Tibial artery (tissue), 4 donors: ENCODE measurements around the gene NADK2.

Experiments used
- DNase-seq, 2 donors: peaks; one replicate each; pipeline ENCODE4 v3.0.0-alpha.2; 2019
- H3K27ac ChIP-seq, 2 donors: fragments of 200-600 bp; sonication (generic) in 1 of 2; 1 replicate in 1 of 2; 2 replicates in 1 of 2; pipeline ENCODE4 v1.5.1; 2018 to 2019; ENCODE audit warnings: mild to moderate bottlenecking in 1 of 2
- H3K27me3 ChIP-seq, 2 donors: fragments of 200-600 bp; sonication (generic) in 1 of 2; one replicate each; pipeline versions ENCODE4 v1.5.1 to v1.6.0; 2016 to 2019
- H3K36me3 ChIP-seq, 3 donors: fragments of 200-600 bp; sonication (generic) in 2 of 3; one replicate each; pipeline ENCODE4 v1.5.1; 2016 to 2019; ENCODE audit warnings: mild to moderate bottlenecking in 2 of 3
- H3K4me1 ChIP-seq, 4 donors: fragments of 200-600 bp; sonication (generic) in 2 of 4; 1 replicate in 3 of 4; 2 replicates in 1 of 4; pipeline ENCODE4 v1.5.1; 2016 to 2019
- H3K4me3 ChIP-seq, 2 donors: fragments of 200-600 bp; sonication (generic) in 1 of 2; 1 replicate in 1 of 2; 2 replicates in 1 of 2; pipeline ENCODE4 v1.5.1; 2018 to 2019; ENCODE audit warnings: mild to moderate bottlenecking in 2 of 2
- H3K9me3 ChIP-seq, 3 donors: fragments of 200-600 bp; sonication (generic) in 1 of 3; one replicate each; pipeline ENCODE4 v1.5.1; 2016 to 2019
- CTCF ChIP-seq, 2 experiments: fragments of 200-600 bp in 1 of 2; fragments of 450-650 bp in 1 of 2; IDR thresholded peaks; one replicate each; pipeline ENCODE4 v1.5.1; 2017 to 2019; ENCODE audit warnings: antibody characterized with exemption in 2 of 2, mild to moderate bottlenecking in 1 of 2, moderate library complexity in 1 of 2
- intact Hi-C: fragments of 100-400 bp; cut with DNase I; formaldehyde crosslinking; loops from one replicate; pipeline ENCODE4 v1.15.0; 2023; ENCODE audit warnings: low total_unique reads

Gene NADK2

GRCh38 chr5:36239370-36240293 is 2.1 kb downstream of the NADK2 start:
- Histone ChIP-seq H3K36me3 (no peaks in the 10 kb centered on the region), H3K27me3 (no peaks in the 10 kb centered on the region), H3K4me1 (peaks cover 0 to 57% (median 25%) of the 10 kb centered on the region in 4 donors), H3K9me3 (no peaks in the 10 kb centered on the region), H3K27ac (peak overlapping the region; percentile 92 to 100), H3K4me3 (peak overlapping the region; percentile 69 to 99)
- DNase-seq, result no peak
- TF ChIP-seq CTCF (IDR thresholded peaks at IDR 0.05), result no peak
- intact Hi-C loops, result loop anchor here (10.0 kb wide), 2 partner anchors 65 to 85 kb away; partner anchors contain the start of genes LMBRD2, RANBP3L and SKP2

DNA sequence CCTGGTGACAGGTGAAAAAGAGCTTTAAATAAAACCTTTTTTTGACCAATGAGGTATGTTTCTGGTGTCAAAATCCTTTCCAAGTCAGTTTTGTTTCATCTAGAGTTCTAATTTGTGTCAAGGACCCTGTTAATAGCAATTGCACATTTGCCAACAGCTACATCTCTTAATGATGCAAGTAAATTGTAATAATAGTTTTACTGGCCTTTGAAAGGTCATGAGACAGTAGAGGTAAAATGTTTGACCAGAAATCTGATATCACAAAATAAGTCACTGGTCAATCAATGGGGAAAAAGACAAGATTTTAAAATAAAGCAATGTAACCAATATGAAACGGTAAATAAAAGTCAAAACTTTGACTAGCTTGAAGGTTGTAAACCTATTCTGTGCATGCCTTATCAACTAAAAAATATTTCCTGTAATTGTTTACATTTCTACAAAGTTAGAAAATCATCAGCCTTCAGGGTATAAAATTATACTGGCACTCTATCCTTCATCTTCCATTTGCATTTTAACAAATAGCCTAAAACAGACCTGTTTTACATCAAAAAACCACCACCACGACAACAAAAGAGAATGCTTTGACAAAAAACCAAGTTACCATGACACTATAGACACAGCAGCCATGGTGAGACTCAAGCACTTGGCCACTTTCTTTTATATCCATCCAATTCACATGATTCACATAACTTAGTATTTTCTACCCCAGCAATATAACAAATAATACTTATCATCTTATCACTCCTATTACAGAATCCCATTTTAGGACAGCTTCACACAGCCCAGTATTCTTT is 3.0 kb downstream of the NADK2 start:
- no peak for TF ChIP-seq CTCF (IDR thresholded peaks at IDR 0.05)
- no peaks in the 10 kb centered on the region for H3K27me3 ChIP-seq
- H3K9me3 ChIP-seq, result no peaks in the 10 kb centered on the region
- H3K36me3 ChIP-seq, result no peaks in the 10 kb centered on the region
- no peak for DNase-seq
- peak overlapping the region; percentile 92 to 100 for H3K27ac ChIP-seq
- H3K4me3 ChIP-seq, result peak overlapping the region in 1 of 2 donors; percentile 99
- H3K4me1 ChIP-seq, result peaks cover 0 to 57% (median 25%) of the 10 kb centered on the region in 4 donors
- intact Hi-C loops, result loop anchor here (10.0 kb wide), 1 partner anchor 84 kb away; the partner anchor contains the start of genes LMBRD2 and SKP2

DNA sequence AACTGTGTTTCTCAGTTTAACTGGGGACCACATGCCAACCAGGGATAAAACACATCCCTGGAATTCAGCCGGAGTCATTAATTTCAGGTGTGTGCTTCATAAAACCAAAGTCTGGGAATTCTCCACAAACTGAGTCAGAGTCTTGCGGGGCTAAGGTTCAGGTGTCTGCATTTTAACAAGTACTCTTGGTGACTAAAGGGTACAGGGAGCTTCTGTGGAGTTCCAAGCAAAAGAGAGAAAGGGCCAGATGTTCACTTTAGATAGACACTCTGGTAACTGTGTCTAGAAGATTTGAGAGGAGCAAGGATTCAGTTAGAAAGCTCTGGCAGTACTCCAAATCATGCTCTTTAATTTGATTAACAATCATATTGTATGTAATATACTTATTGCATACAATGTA is 4.0 kb downstream of the NADK2 start:
- H3K27ac ChIP-seq, result peak overlapping the region in 1 of 2 donors; percentile 92
- H3K4me3 ChIP-seq, result no peak overlapping the region
- H3K27me3 ChIP-seq, result no peaks in the 10 kb centered on the region
- DNase-seq, result no peak
- H3K36me3 ChIP-seq, result no peaks in the 10 kb centered on the region
- no peaks in the 10 kb centered on the region for H3K9me3 ChIP-seq
- intact Hi-C loops, result loop anchor here (10.0 kb wide), 1 partner anchor 83 kb away; the partner anchor contains the start of genes LMBRD2 and SKP2
- peaks cover 0 to 54% (median 22%) of the 10 kb centered on the region in 4 donors for H3K4me1 ChIP-seq
- no peak for TF ChIP-seq CTCF (IDR thresholded peaks at IDR 0.05)

GRCh38 chr5:36236801-36237200 is 4.9 kb downstream of the NADK2 start:
- intact Hi-C loops, result loop anchor here (10.0 kb wide), 1 partner anchor 82 kb away; the partner anchor contains the start of genes LMBRD2 and SKP2
- Histone ChIP-seq H3K27me3 (no peaks in the 10 kb centered on the region), H3K4me1 (peaks cover 0 to 50% (median 18%) of the 10 kb centered on the region in 4 donors), H3K36me3 (no peaks in the 10 kb centered on the region), H3K9me3 (no peaks in the 10 kb centered on the region), H3K4me3 (no peak overlapping the region), H3K27ac (peak overlapping the region in 1 of 2 donors; percentile 92)
- no peak for TF ChIP-seq CTCF (IDR thresholded peaks at IDR 0.05)
- no peak for DNase-seq

DNA sequence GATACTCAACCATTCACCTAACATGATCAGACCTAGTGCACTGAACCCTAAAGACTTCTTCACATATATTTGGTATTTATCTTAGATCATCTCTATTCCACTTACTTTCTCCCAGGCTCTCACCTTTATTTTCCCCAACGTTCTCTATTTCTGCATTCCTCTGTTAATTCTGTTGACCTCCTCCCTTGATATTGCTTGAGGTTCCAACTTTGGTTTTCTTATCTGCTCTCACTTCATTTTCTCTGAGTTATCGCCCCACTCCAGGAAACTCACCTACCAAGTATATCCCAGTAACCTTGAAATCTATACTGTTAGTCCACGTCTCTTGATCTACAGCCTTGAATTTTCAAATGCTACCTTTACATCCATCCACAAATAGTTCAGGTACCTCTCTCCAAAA is 9.2 kb downstream of the NADK2 start:
- Histone ChIP-seq H3K27me3 (no peaks in the 10 kb centered on the region), H3K27ac (no peak overlapping the region), H3K4me3 (no peak overlapping the region), H3K4me1 (peaks cover 0 to 26% (median 2%) of the 10 kb centered on the region in 4 donors), H3K36me3 (no peaks in the 10 kb centered on the region), H3K9me3 (no peaks in the 10 kb centered on the region)
- intact Hi-C loops, result loop anchor here (10.0 kb wide), 1 partner anchor 78 kb away; the partner anchor contains the start of genes LMBRD2 and SKP2
- TF ChIP-seq CTCF (IDR thresholded peaks at IDR 0.05), result no peak
- no peak for DNase-seq
